Astrocyte (in vitro differentiated cells and primary cell): Measurements from ENCODE around the gene HES2. TPM values are rescaled to one million over a fixed set of nuclear protein-coding genes. Genes with fewer than 3 reads are reported as not detected.

Experiments used
- DNase-seq: peaks from one replicate; pipeline ENCODE4 v3.0.0-alpha.2; 2010; ENCODE audit warnings: low read depth
- FAIRE-seq: peaks from 2 replicates; lab custom pipeline; 2011; peaks lifted over from hg19 to GRCh38; lab: Jason Lieb, UNC
- H2AFZ ChIP-seq: 2 replicates; pipeline ENCODE4 v1.6.0; 2012; ENCODE audit warnings: low read depth, low read length, inconsistent platforms
- H3K27ac ChIP-seq: 2 replicates; pipeline ENCODE4 v1.5.1; 2011; ENCODE audit warnings: low read depth, low read length, inconsistent platforms
- H3K27me3 ChIP-seq: 2 replicates; pipeline ENCODE4 v1.6.0; 2011; ENCODE audit warnings: low read length, inconsistent platforms; ENCODE audit not compliant: insufficient read depth
- H3K36me3 ChIP-seq: 2 replicates; pipeline ENCODE4 v1.5.1; 2011; ENCODE audit warnings: low read length, inconsistent platforms; ENCODE audit not compliant: insufficient read depth
- H3K4me1 ChIP-seq: 2 replicates; pipeline ENCODE4 v1.5.1; 2011; ENCODE audit warnings: low read length, inconsistent platforms; ENCODE audit not compliant: insufficient read depth
- H3K4me2 ChIP-seq: 2 replicates; pipeline ENCODE4 v1.6.0; 2012; ENCODE audit warnings: low read length, inconsistent platforms
- H3K4me3 ChIP-seq: 2 replicates; pipeline ENCODE4 v1.5.1; 2011; ENCODE audit warnings: low read depth, mild to moderate bottlenecking, low read length, inconsistent platforms; ENCODE audit not compliant: insufficient read depth
- H3K79me2 ChIP-seq: 2 replicates; pipeline ENCODE4 v1.6.0; 2012; ENCODE audit warnings: mild to moderate bottlenecking, low read length, inconsistent platforms; ENCODE audit not compliant: insufficient read depth
- H3K9ac ChIP-seq: 2 replicates; pipeline ENCODE4 v1.6.0; 2012; ENCODE audit warnings: mild to moderate bottlenecking, low read length, inconsistent platforms
- H3K9me3 ChIP-seq: 2 replicates; pipeline ENCODE4 v1.5.1; 2012; ENCODE audit warnings: low read depth, mild to moderate bottlenecking, low read length, inconsistent platforms; ENCODE audit not compliant: insufficient read depth
- H4K20me1 ChIP-seq: 2 replicates; pipeline ENCODE4 v1.6.0; 2012; ENCODE audit warnings: low read length, inconsistent platforms; ENCODE audit not compliant: insufficient read depth
- H3K27ac Mint-ChIP-seq: one replicate; pipeline ENCODE4 v1.8.0; 2021; ENCODE audit warnings: mild to moderate bottlenecking, mixed read lengths; ENCODE audit not compliant: unreplicated experiment
- H3K27me3 Mint-ChIP-seq: one replicate; pipeline ENCODE4 v1.8.0; 2021; ENCODE audit warnings: low read depth, mixed read lengths; ENCODE audit not compliant: unreplicated experiment
- H3K36me3 Mint-ChIP-seq: one replicate; pipeline ENCODE4 v1.8.0; 2021; ENCODE audit warnings: low read depth, mixed read lengths; ENCODE audit not compliant: unreplicated experiment
- H3K4me1 Mint-ChIP-seq: one replicate; pipeline ENCODE4 v1.8.0; 2021; ENCODE audit warnings: low read depth, mixed read lengths; ENCODE audit not compliant: unreplicated experiment
- H3K4me3 Mint-ChIP-seq: one replicate; pipeline ENCODE4 v1.8.0; 2021; ENCODE audit warnings: mild to moderate bottlenecking, moderate library complexity, mixed read lengths; ENCODE audit not compliant: unreplicated experiment
- H3K9me3 Mint-ChIP-seq: one replicate; pipeline ENCODE4 v1.8.0; 2021; ENCODE audit warnings: mild to moderate bottlenecking, mixed read lengths; ENCODE audit not compliant: unreplicated experiment
- CTCF ChIP-seq: IDR thresholded peaks from 2 replicates; pipeline ENCODE4 v1.5.1; 2011; ENCODE audit warnings: low read depth, mild to moderate bottlenecking, inconsistent platforms, low read length, moderate library complexity; ENCODE audit not compliant: insufficient read depth
- EZH2 ChIP-seq: IDR thresholded peaks from 2 replicates; pipeline ENCODE4 v1.6.1; 2012; ENCODE audit warnings: mild to moderate bottlenecking, low read length, inconsistent platforms; ENCODE audit not compliant: insufficient read depth
- total RNA-seq: library from RNA; stranded (reverse); gene quantifications from 2 replicates; pipeline ENCODE4 v1.2.1, GENCODE V29; 2021

The HES2 gene
- total RNA-seq, 1 donor from 2014 or later, result 3.0 TPM

DNA sequence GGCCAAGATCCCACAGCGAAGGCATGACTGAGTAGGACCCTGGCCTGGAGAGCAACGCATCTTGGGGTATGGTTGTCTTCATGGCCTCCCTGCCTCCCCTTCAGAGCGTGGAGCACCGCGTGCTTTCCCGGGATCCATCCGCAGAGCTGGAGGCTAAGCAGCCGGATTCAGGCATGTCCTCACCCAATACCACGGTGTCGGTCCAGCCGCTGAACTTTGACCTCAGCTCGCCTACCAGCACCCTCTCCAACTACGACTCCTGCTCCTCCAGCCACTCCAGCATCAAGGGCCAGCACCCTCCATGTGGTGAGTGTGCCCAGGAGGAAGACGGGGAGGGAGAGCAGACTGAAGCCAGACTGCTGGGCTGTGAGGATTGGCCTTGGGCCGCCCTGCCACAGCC is 24.7 kb upstream of the HES2 start:
- Histone ChIP-seq H3K9ac (no peak overlapping the region), H3K36me3 (no peaks in the 10 kb centered on the region), H4K20me1 (no peaks in the 10 kb centered on the region), H3K79me2 (no peaks in the 10 kb centered on the region), H3K4me1 (no peaks in the 10 kb centered on the region), H3K27me3 (peaks cover 20% of the 10 kb centered on the region), H3K4me2 (no peak overlapping the region), H2AFZ (no peak overlapping the region), H3K9me3 (no peaks in the 10 kb centered on the region), H3K27ac (no peak overlapping the region), H3K4me3 (no peak overlapping the region)
- H3K27ac Mint-ChIP-seq, result no peak overlapping the region
- FAIRE-seq (no peak), DNase-seq (no peak)
- no peak overlapping the region for H3K4me3 Mint-ChIP-seq
- H3K4me1 Mint-ChIP-seq, result no peaks in the 10 kb centered on the region
- H3K27me3 Mint-ChIP-seq, result peaks cover 42% of the 10 kb centered on the region
- H3K9me3 Mint-ChIP-seq, result peaks cover under 1% of the 10 kb centered on the region
- TF ChIP-seq CTCF (no peak), EZH2 (no peak)
- peaks cover 4% of the 10 kb centered on the region for H3K36me3 Mint-ChIP-seq

GRCh38 chr1:6443339-6444115 is 23.8 kb upstream of the HES2 start:
- H3K27ac ChIP-seq, result no peak overlapping the region
- H3K27me3 ChIP-seq, result peaks cover 17% of the 10 kb centered on the region
- no peak for TF ChIP-seq CTCF
- TF ChIP-seq EZH2, result no peak
- Mint-ChIP-seq H3K36me3 (peaks cover 4% of the 10 kb centered on the region), H3K9me3 (no peaks in the 10 kb centered on the region), H3K27me3 (peaks cover 45% of the 10 kb centered on the region), H3K27ac (no peak overlapping the region), H3K4me3 (no peak overlapping the region), H3K4me1 (no peaks in the 10 kb centered on the region)
- H3K79me2 ChIP-seq, result no peaks in the 10 kb centered on the region
- H3K4me3 ChIP-seq, result no peak overlapping the region
- no peak for FAIRE-seq
- H3K9me3 ChIP-seq, result no peaks in the 10 kb centered on the region
- H4K20me1 ChIP-seq, result no peaks in the 10 kb centered on the region
- no peak overlapping the region for H2AFZ ChIP-seq
- H3K4me1 ChIP-seq, result no peaks in the 10 kb centered on the region
- no peaks in the 10 kb centered on the region for H3K36me3 ChIP-seq
- no peak for DNase-seq
- no peak overlapping the region for H3K9ac ChIP-seq
- no peak overlapping the region for H3K4me2 ChIP-seq

- H3K9me3 Mint-ChIP-seq, result no peaks in the 10 kb centered on the region
- no peak overlapping the region for H3K27ac Mint-ChIP-seq
- peaks cover 11% of the 10 kb centered on the region for H3K27me3 ChIP-seq
- H3K36me3 Mint-ChIP-seq, result peaks cover 4% of the 10 kb centered on the region
- H3K4me1 ChIP-seq, result peaks cover 3% of the 10 kb centered on the region
- H3K4me2 ChIP-seq, result no peak overlapping the region
- H3K27ac ChIP-seq, result no peak overlapping the region
- H2AFZ ChIP-seq, result no peak overlapping the region
- no peaks in the 10 kb centered on the region for H3K9me3 ChIP-seq
- H3K4me3 ChIP-seq, result no peak overlapping the region
- H3K9ac ChIP-seq, result no peak overlapping the region
- peaks cover 51% of the 10 kb centered on the region for H3K27me3 Mint-ChIP-seq
- peaks cover 3% of the 10 kb centered on the region for H4K20me1 ChIP-seq
- no peaks in the 10 kb centered on the region for H3K79me2 ChIP-seq
- no peak for DNase-seq
- no peak overlapping the region for H3K4me3 Mint-ChIP-seq
- H3K4me1 Mint-ChIP-seq, result no peaks in the 10 kb centered on the region
- H3K36me3 ChIP-seq, result no peaks in the 10 kb centered on the region
- no peak for FAIRE-seq
- TF ChIP-seq EZH2 (no peak), CTCF (no peak)
Observed at GRCh38 chr1:6441586-6441985, 21.9 kb upstream of the HES2 start.
